SK-N-MC (cell line): Measurements from ENCODE around the gene C4orf33.

Experiments
- EZH2 ChIP-seq: fragments of 200-600 bp; sonication (generic); IDR thresholded peaks from one replicate; pipeline ENCODE4 v1.6.1; 2017; ENCODE audit warnings: antibody characterized with exemption
- FOXP2 ChIP-seq: optimal IDR thresholded peaks from 2 replicates; pipeline ENCODE3; 2011; ENCODE audit warnings: mild to moderate bottlenecking, moderate library complexity; ENCODE audit not compliant: insufficient read depth; ENCODE audit errors: extremely low read length, control extremely low read depth
- POLR2AphosphoS5 ChIP-seq: IDR thresholded peaks from 2 replicates; pipeline ENCODE4 v1.6.1; 2012; ENCODE audit warnings: mild to moderate bottlenecking, low read depth, low read length, borderline replicate concordance

DNA sequence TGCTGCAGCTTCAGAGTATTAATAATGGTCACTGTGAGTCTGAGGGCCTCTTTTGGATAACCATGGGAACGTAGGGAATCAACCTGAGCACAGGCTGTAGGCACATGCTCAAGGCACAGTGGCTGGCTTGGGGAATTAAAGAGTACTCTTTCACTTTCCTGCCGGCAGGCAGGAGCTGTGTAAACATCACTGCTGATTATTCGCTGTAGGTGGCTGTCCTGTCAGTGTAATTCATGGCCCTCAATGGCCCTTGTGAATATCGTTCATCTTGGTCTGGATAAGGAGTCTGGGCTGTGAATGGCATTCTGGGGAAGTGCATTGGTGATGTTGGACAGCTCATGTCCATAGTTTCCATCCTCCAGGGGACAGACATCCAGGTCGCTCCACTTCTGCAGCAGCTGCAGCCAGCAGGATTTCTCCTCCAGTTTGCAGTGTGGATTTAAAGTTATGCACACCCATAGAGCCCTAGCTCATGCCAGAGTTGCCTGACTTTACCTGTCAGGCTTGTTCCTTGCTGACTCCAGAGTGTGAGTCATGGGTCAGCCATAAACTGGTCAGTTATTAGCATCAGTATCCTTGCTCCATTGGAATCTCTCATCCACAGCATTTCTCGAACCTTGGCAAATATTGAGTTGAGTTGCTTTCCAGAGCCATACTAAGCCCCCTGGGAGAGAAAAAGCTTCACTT, 43.0 kb downstream of the C4orf33 start:
- TF ChIP-seq POLR2AphosphoS5: no peak
- TF ChIP-seq EZH2: no peak
- TF ChIP-seq FOXP2: no peak
